Parathyroid adenoma (tissue), 2 donors: ENCODE measurements around the gene C13orf42.

Experiments used
- H2AFZ ChIP-seq: fragments of 300-600 bp; sonication (generic); one replicate; pipeline ENCODE4 v1.7.0; 2017; ENCODE audit warnings: antibody characterized with exemption, mild to moderate bottlenecking
- H3K27ac ChIP-seq: fragments of 300-600 bp; sonication (generic); one replicate; pipeline ENCODE4 v1.7.0; 2017
- H3K27me3 ChIP-seq: fragments of 300-600 bp; sonication (generic); one replicate; pipeline ENCODE4 v1.7.0; 2017; ENCODE audit warnings: low read length; ENCODE audit not compliant: control insufficient read depth, insufficient read depth
- H3K36me3 ChIP-seq: fragments of 300-600 bp; sonication (generic); one replicate; pipeline ENCODE4 v1.7.0; 2017; ENCODE audit warnings: low read length; ENCODE audit not compliant: control insufficient read depth, insufficient read depth
- H3K4me1 ChIP-seq: fragments of 300-600 bp; sonication (generic); one replicate; pipeline ENCODE4 v1.7.0; 2017; ENCODE audit warnings: control low read depth
- H3K4me2 ChIP-seq: fragments of 300-600 bp; sonication (generic); one replicate; pipeline ENCODE4 v1.7.0; 2017; ENCODE audit warnings: low read length
- H3K4me3 ChIP-seq: fragments of 300-600 bp; sonication (generic); one replicate; pipeline ENCODE4 v1.7.0; 2017; ENCODE audit warnings: low read depth, low read length
- H3K79me2 ChIP-seq: fragments of 300-600 bp; sonication (generic); one replicate; pipeline ENCODE4 v1.7.0; 2017; ENCODE audit warnings: control low read depth
- H3K9ac ChIP-seq: fragments of 300-600 bp; sonication (generic); one replicate; pipeline ENCODE4 v1.7.0; 2017; ENCODE audit warnings: mild to moderate bottlenecking
- H3K9me3 ChIP-seq: fragments of 300-600 bp; sonication (generic); one replicate; pipeline ENCODE4 v1.7.0; 2017; ENCODE audit warnings: low read length; ENCODE audit not compliant: control insufficient read depth
- TF ChIP-seq, protein P1 (sequence below): fragments of 300-600 bp; sonication (generic); IDR thresholded peaks from one replicate; pipeline ENCODE4 v1.7.0; 2017; ENCODE audit warnings: antibody characterized with exemption, mild to moderate bottlenecking
- donor health status: primary hyperparathyroidism.

Gene C13orf42

DNA sequence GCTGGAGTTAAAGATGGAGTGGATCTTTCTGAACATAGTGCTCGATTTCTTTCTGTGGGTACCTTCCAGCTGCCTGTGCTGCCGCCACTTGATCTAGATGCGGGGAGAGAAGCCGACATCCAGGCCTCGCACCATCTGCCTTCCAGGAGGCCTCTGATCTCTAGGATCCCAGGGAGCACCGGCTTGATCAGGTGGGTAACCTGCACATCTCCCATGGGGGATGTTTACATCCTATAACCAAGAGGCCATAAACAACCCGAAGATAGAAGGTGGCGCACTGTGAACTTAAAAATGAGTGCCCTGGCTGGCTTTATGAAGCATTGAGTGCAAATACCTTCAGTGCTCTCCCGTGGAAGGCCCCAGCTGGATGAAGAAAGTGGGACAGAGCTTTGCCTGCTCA is at the start of gene C13orf42:
C13orf42 (minus strand) TSS at position 101 of the 400 bp plus-strand sequence; CDS start at position 36, 65 bp downstream.
- TF ChIP-seq, protein P1, sequence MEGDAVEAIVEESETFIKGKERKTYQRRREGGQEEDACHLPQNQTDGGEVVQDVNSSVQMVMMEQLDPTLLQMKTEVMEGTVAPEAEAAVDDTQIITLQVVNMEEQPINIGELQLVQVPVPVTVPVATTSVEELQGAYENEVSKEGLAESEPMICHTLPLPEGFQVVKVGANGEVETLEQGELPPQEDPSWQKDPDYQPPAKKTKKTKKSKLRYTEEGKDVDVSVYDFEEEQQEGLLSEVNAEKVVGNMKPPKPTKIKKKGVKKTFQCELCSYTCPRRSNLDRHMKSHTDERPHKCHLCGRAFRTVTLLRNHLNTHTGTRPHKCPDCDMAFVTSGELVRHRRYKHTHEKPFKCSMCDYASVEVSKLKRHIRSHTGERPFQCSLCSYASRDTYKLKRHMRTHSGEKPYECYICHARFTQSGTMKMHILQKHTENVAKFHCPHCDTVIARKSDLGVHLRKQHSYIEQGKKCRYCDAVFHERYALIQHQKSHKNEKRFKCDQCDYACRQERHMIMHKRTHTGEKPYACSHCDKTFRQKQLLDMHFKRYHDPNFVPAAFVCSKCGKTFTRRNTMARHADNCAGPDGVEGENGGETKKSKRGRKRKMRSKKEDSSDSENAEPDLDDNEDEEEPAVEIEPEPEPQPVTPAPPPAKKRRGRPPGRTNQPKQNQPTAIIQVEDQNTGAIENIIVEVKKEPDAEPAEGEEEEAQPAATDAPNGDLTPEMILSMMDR, result no peak
- H3K4me1 ChIP-seq, result no peaks in the 10 kb centered on the region
- H3K4me2 ChIP-seq, result no peak within 1 kb of the TSS
- H3K9ac ChIP-seq, result no peak within 1 kb of the TSS
- H3K4me3 ChIP-seq, result no peak within 1 kb of the TSS
- no peaks in the 10 kb centered on the region for H3K79me2 ChIP-seq
- H3K27me3 ChIP-seq, result no peaks in the 10 kb centered on the region
- no peaks in the 10 kb centered on the region for H3K9me3 ChIP-seq
- no peak within 1 kb of the TSS for H2AFZ ChIP-seq
- no peaks in the 10 kb centered on the region for H3K36me3 ChIP-seq
- H3K27ac ChIP-seq, result no peak within 1 kb of the TSS

DNA sequence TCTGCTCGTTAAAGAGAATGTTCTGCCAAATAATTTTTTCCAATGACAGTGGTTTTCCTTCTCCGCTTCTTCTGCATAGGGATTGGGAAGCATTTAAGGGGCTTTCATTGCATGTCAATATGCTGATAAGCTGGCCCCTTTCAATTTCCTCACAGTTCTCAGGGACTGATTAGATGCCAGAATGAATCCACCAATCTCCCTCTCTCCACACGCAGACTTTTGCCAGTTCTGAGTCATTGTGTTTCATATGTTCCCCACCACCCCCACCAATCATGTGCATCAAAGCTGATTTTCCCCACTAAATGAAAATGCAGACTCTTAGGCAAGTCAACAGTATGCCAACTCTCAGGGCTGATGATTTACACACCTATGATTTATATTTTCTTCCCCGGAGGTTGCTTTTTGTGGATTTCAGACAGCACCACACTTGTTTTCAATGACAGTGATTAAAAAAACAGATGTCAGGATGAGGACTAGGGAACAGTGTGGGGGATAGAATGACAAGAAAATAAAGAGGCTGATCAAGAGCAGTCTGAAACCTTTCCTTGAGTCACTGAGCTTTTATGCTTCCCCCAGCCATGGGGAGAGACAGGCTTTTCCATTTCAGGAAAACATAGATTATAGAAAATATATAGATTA is 47.9 kb upstream of the C13orf42 start:
- no peak overlapping the region for H3K9ac ChIP-seq
- H3K36me3 ChIP-seq, result no peaks in the 10 kb centered on the region
- H3K27me3 ChIP-seq, result no peaks in the 10 kb centered on the region
- H3K4me3 ChIP-seq, result no peak overlapping the region
- no peak overlapping the region for H3K27ac ChIP-seq
- H2AFZ ChIP-seq, result no peak overlapping the region
- no peaks in the 10 kb centered on the region for H3K9me3 ChIP-seq
- no peaks in the 10 kb centered on the region for H3K4me1 ChIP-seq
- H3K79me2 ChIP-seq, result no peaks in the 10 kb centered on the region
- no peak overlapping the region for H3K4me2 ChIP-seq
- TF ChIP-seq, protein P1, result no peak

DNA sequence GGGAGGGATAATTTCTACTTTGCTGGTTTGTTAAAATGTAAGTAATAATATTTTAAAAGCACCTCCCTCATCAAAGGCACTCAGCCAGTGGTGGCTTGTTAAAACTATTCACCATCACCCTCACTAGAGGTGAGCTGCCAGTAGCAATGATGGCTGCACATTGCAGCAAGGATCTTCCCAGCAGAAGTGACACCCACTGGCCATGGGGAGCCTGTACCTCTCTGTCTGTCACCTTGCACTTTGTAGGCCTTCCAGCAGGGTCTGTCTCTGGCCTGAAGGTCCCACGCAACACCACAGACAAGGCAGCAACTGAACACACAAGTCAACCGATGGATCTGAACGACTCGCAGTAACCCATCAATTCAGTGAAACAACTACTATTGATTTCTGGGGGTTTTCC is 47.3 kb upstream of the C13orf42 start:
- H3K27ac ChIP-seq, result no peak overlapping the region
- no peaks in the 10 kb centered on the region for H3K79me2 ChIP-seq
- no peaks in the 10 kb centered on the region for H3K9me3 ChIP-seq
- H3K4me1 ChIP-seq, result no peaks in the 10 kb centered on the region
- no peak overlapping the region for H3K4me2 ChIP-seq
- no peak overlapping the region for H2AFZ ChIP-seq
- no peak overlapping the region for H3K4me3 ChIP-seq
- no peak overlapping the region for H3K9ac ChIP-seq
- no peaks in the 10 kb centered on the region for H3K27me3 ChIP-seq
- no peaks in the 10 kb centered on the region for H3K36me3 ChIP-seq
- TF ChIP-seq, protein P1, result no peak

DNA sequence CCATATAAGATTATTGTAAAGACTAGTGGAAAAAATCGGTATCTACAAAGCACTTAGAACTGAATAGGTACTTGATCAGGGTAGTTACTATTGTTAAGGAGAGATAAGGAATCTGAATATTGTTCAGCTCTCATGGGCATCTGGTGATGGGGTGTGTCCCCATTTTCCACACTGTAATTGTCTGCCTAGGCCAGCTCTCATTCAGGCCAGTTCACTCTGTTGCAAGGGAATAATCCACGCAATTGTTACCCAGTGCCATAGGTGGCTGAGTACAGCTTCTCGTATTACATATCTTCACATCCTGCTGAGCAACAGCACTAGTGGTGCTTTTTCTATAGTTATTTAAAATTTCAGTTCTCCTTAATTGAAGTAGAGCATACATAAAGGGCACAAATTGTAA is 45.6 kb upstream of the C13orf42 start:
- Histone ChIP-seq H3K4me3 (no peak overlapping the region), H3K27ac (no peak overlapping the region)

More for the DNA sequence above, 45.6 kb upstream of the C13orf42 start:
- H3K4me2 ChIP-seq, result no peak overlapping the region
- H2AFZ ChIP-seq, result no peak overlapping the region
- no peaks in the 10 kb centered on the region for H3K36me3 ChIP-seq
- no peaks in the 10 kb centered on the region for H3K4me1 ChIP-seq
- H3K9me3 ChIP-seq, result no peaks in the 10 kb centered on the region
- no peaks in the 10 kb centered on the region for H3K27me3 ChIP-seq
- TF ChIP-seq, protein P1, result no peak
- H3K9ac ChIP-seq, result no peak overlapping the region
- H3K79me2 ChIP-seq, result no peaks in the 10 kb centered on the region
